Hepatocyte (in vitro differentiated cells): ENCODE data around the gene NRTN.

Experiments
- CTCF ChIP-seq: fragments of 200-600 bp; sonication (generic); IDR thresholded peaks from 2 replicates; pipeline ENCODE4 v1.5.1; 2016; ENCODE audit warnings: antibody characterized with exemption, mild to moderate bottlenecking; ENCODE audit not compliant: poor library complexity
- EZH2 ChIP-seq: fragments of 200-600 bp; sonication (generic); IDR thresholded peaks from 2 replicates; pipeline ENCODE4 v1.6.1; 2016; ENCODE audit warnings: antibody characterized with exemption, mild to moderate bottlenecking, borderline replicate concordance
- EZH2phosphoT487 ChIP-seq: fragments of 200-600 bp; sonication (generic); IDR thresholded peaks from one replicate; pipeline ENCODE4 v1.6.1; 2018; ENCODE audit warnings: antibody characterized with exemption, mild to moderate bottlenecking, low read depth, moderate library complexity; ENCODE audit not compliant: unreplicated experiment, severe bottlenecking

- TF ChIP-seq CTCF, result no peak
- no peak for TF ChIP-seq EZH2phosphoT487
- no peak for TF ChIP-seq EZH2
These were observed 23.2 kb downstream of the NRTN start for GRCh38 chr19:5827891-5828660.
